SK-N-SH (cell line): ENCODE results near the gene CD101. TPM values are rescaled to one million over a fixed set of nuclear protein-coding genes. Genes with fewer than 3 reads are reported as not detected.

Experiments used
- CTCF ChIA-PET: fragments of 300-600, 350-600 bp; formaldehyde crosslinking; extraction: SDS; loops from one replicate; lab custom pipeline; 2021; lab: Yijun Ruan, JAX
- POLR2A ChIA-PET: fragments of 350-600 bp; sonication (Branson Sonifier 250); formaldehyde crosslinking; extraction: SDS; loops from one replicate; lab custom pipeline; 2020; ENCODE audit warnings: antibody characterized with exemption, inconsistent platforms; lab: Yijun Ruan, JAX
- DNase-seq: peaks from one replicate; pipeline ENCODE4 v3.0.0; 2012
- H2AFZ ChIP-seq: fragments of 200-600 bp; sonication (generic); 2 replicates; pipeline ENCODE4 v1.8.1; 2016; ENCODE audit warnings: antibody characterized with exemption, mild to moderate bottlenecking, low read depth
- H3F3A ChIP-seq: fragments of 200-600 bp; sonication (generic); replicated peaks from 2 replicates; pipeline ENCODE3; 2016; ENCODE audit warnings: antibody characterized with exemption, mild to moderate bottlenecking; ENCODE audit not compliant: insufficient read depth
- H3K27ac ChIP-seq, 2 experiments: fragments of 200-500 bp in 1 of 2; fragments of 200-600 bp in 1 of 2; sonication (Bioruptor generic) in 1 of 2; sonication (generic), shearing (Covaris generic) in 1 of 2; 2 replicates each; pipeline versions ENCODE4 v1.5.1 to v1.6.1; 2014 to 2016; ENCODE audit warnings: low read depth in 2 of 2, inconsistent platforms in 1 of 2, low read length in 1 of 2, mild to moderate bottlenecking in 1 of 2, mixed read lengths in 1 of 2
- H3K27me3 ChIP-seq: fragments of 200-600 bp; sonication (generic), shearing (Covaris generic); 2 replicates; pipeline ENCODE4 v1.6.1; 2016; ENCODE audit warnings: mixed run types; ENCODE audit not compliant: insufficient read depth
- H3K36me3 ChIP-seq, 2 experiments: fragments of 200-500 bp in 1 of 2; fragments of 200-600 bp in 1 of 2; sonication (Bioruptor generic) in 1 of 2; sonication (generic) in 1 of 2; replicated peaks in 1 of 2; 2 replicates each; pipeline versions ENCODE3 to v1.5.1; 2014 to 2016; ENCODE audit warnings: low read length in 1 of 2, mild to moderate bottlenecking in 1 of 2; ENCODE audit not compliant: insufficient read depth in 2 of 2, control insufficient read depth in 1 of 2
- H3K4me1 ChIP-seq, 2 experiments: fragments of 200-500 bp in 1 of 2; fragments of 200-600 bp in 1 of 2; sonication (Bioruptor generic) in 1 of 2; sonication (generic), shearing (Covaris generic) in 1 of 2; 2 replicates each; pipeline versions ENCODE4 v1.5.1 to v1.6.1; 2014 to 2016; ENCODE audit warnings: low read depth in 1 of 2, low read length in 1 of 2, mixed run types in 1 of 2; ENCODE audit not compliant: insufficient read depth in 2 of 2, control insufficient read depth in 1 of 2
- H3K4me2 ChIP-seq: fragments of 200-600 bp; sonication (generic), shearing (Covaris generic); 2 replicates; pipeline ENCODE4 v1.6.1; 2017; ENCODE audit warnings: mixed run types
- H3K4me3 ChIP-seq, 2 experiments: fragments of 200-500 bp in 1 of 2; fragments of 200-600 bp in 1 of 2; sonication (Bioruptor generic) in 1 of 2; sonication (generic), shearing (Covaris generic) in 1 of 2; 2 replicates each; pipeline versions ENCODE4 v1.5.1 to v1.8.1; 2014 to 2016; ENCODE audit warnings: low read depth in 2 of 2, inconsistent platforms in 1 of 2, low read length in 1 of 2, mild to moderate bottlenecking in 1 of 2, mixed read lengths in 1 of 2, moderate library complexity in 1 of 2
- H3K79me2 ChIP-seq: fragments of 200-600 bp; sonication (generic); 2 replicates; pipeline ENCODE4 v1.8.1; 2017; ENCODE audit warnings: mild to moderate bottlenecking; ENCODE audit not compliant: insufficient read depth
- H3K9ac ChIP-seq: fragments of 200-600 bp; sonication (generic); 2 replicates; pipeline ENCODE4 v1.6.1; 2017; ENCODE audit warnings: mixed run types
- H3K9me2 ChIP-seq: fragments of 200-600 bp; sonication (generic); 2 replicates; pipeline ENCODE4 v1.6.1; 2017; ENCODE audit warnings: mixed run types
- H3K9me3 ChIP-seq: fragments of 200-600 bp; sonication (generic); 2 replicates; pipeline ENCODE4 v1.6.1; 2017; ENCODE audit warnings: mixed run types, mild to moderate bottlenecking, moderate library complexity
- H4K20me1 ChIP-seq: fragments of 200-600 bp; sonication (generic); 2 replicates; pipeline ENCODE4 v1.6.1; 2017; ENCODE audit warnings: mild to moderate bottlenecking, mixed run types; ENCODE audit not compliant: insufficient read depth
- ELF1 ChIP-seq: IDR thresholded peaks from 2 replicates; pipeline ENCODE4 v1.4.0; 2012
- EZH2phosphoT487 ChIP-seq: fragments of 200-600 bp; sonication (generic); IDR thresholded peaks from 2 replicates; pipeline ENCODE4 v1.6.1; 2017; ENCODE audit warnings: low read depth, mixed run types, mild to moderate bottlenecking, antibody characterized with exemption, moderate library complexity, borderline replicate concordance
- FOSL2 ChIP-seq: IDR thresholded peaks from 2 replicates; pipeline ENCODE4 v1.4.0; 2012; ENCODE audit warnings: low read depth, mild to moderate bottlenecking, moderate library complexity, borderline replicate concordance
- GATA2 ChIP-seq: sonication (generic); formaldehyde crosslinking; IDR thresholded peaks from 2 replicates; pipeline ENCODE4 v1.5.0; 2020; ENCODE audit warnings: mild to moderate bottlenecking, missing genetic modification reagents
- MAX ChIP-seq: IDR thresholded peaks from 2 replicates; pipeline ENCODE4 v1.4.0; 2012; ENCODE audit warnings: low read depth
- NFIC ChIP-seq: IDR thresholded peaks from 2 replicates; pipeline ENCODE4 v1.4.0; 2012; ENCODE audit warnings: borderline replicate concordance
- PBX3 ChIP-seq: IDR thresholded peaks from 2 replicates; pipeline ENCODE4; 2012
- POLR2AphosphoS5 ChIP-seq: IDR thresholded peaks from 2 replicates; pipeline ENCODE4 v1.6.1; 2012; ENCODE audit warnings: low read depth, low read length
- RCOR1 ChIP-seq: fragments of 150-350 bp; IDR thresholded peaks from 2 replicates; pipeline ENCODE4 v1.6.1; 2017; ENCODE audit warnings: antibody characterized with exemption, low read length
- REST ChIP-seq: IDR thresholded peaks from 2 replicates; pipeline ENCODE4 v1.6.1; 2012; ENCODE audit warnings: mild to moderate bottlenecking, low read depth, low read length, moderate library complexity
- RFX5 ChIP-seq: IDR thresholded peaks from 2 replicates; pipeline ENCODE4 v1.6.1; 2012; ENCODE audit warnings: mild to moderate bottlenecking, improper control_type of control experiment, low read length
- SIN3A ChIP-seq: IDR thresholded peaks from 2 replicates; pipeline ENCODE4 v1.6.1; 2012; ENCODE audit warnings: low read depth, mild to moderate bottlenecking, low read length, moderate library complexity, borderline replicate concordance
- SMC3 ChIP-seq: IDR thresholded peaks from 2 replicates; pipeline ENCODE4 v1.6.1; 2012; ENCODE audit warnings: low read depth, low read length, improper control_type of control experiment
- TAF1 ChIP-seq: IDR thresholded peaks from 2 replicates; pipeline ENCODE4 v1.6.1; 2012; ENCODE audit warnings: low read depth, mild to moderate bottlenecking, low read length, moderate library complexity, borderline replicate concordance
- TEAD4 ChIP-seq: IDR thresholded peaks from 2 replicates; pipeline ENCODE4 v1.4.0; 2012; ENCODE audit warnings: mild to moderate bottlenecking, borderline replicate concordance; ENCODE audit not compliant: insufficient read depth
- USF1 ChIP-seq: IDR thresholded peaks from 2 replicates; pipeline ENCODE4 v1.4.0; 2012; ENCODE audit warnings: low read depth, borderline replicate concordance
- USF2 ChIP-seq: fragments of 150-350 bp; IDR thresholded peaks from 2 replicates; pipeline ENCODE4 v1.6.1; 2017; ENCODE audit warnings: antibody characterized with exemption, low read length, low read depth, borderline replicate concordance
- ZBTB33 ChIP-seq: IDR thresholded peaks from 2 replicates; pipeline ENCODE4 v1.4.0; 2012; ENCODE audit warnings: low read depth, borderline replicate concordance
- WGBS: methylation state at CpG from one replicate; pipeline ENCODE4 v1.1.6; 2017; ENCODE audit warnings: low lambda C conversion rate; 5-methylcytosine and 5-hydroxymethylcytosine counted together
- polyA plus RNA-seq, 3 experiments: library from polyadenylated mRNA; depleted of rRNA; stranded (reverse); fragments of >200 nt; gene quantifications; 2 replicates each; pipeline ENCODE4 v1.2.3, GENCODE V29; 2012

Gene CD101
- polyA plus RNA-seq, 1 of the 3 experiments (the other 2 are of a cell fraction): 0.16 TPM

GRCh38 chr1:116991171-116991845 lies 10.3 kb upstream of the CD101 start:
- Histone ChIP-seq H2AFZ (no peak overlapping the region), H3K79me2 (no peaks in the 10 kb centered on the region), H4K20me1 (no peaks in the 10 kb centered on the region), H3K4me1 (no peaks in the 10 kb centered on the region), H3K9me2 (no peaks in the 10 kb centered on the region), H3K36me3 (no peaks in the 10 kb centered on the region), H3K27me3 (no peaks in the 10 kb centered on the region), H3K27ac (no peak overlapping the region), H3K9ac (no peak overlapping the region), H3K9me3 (no peaks in the 10 kb centered on the region), H3K4me2 (no peak overlapping the region), H3K4me3 (no peak overlapping the region), H3F3A (no peaks in the 10 kb centered on the region)
- ChIA-PET CTCF (no interaction called here), POLR2A (no interaction called here)
- no peak for DNase-seq
- WGBS: 88% methylated on average over 2 of the region's 2 CpGs
- TF ChIP-seq PBX3: no peak
- TF ChIP-seq EZH2phosphoT487: no peak
- TF ChIP-seq TAF1: no peak
- no peak for TF ChIP-seq USF2
- no peak for TF ChIP-seq USF1
- TF ChIP-seq TEAD4: no peak
- TF ChIP-seq POLR2AphosphoS5: no peak
- no peak for TF ChIP-seq GATA2 (CRISPR knock-in tag)
- TF ChIP-seq ZBTB33: no peak
- no peak for TF ChIP-seq MAX
- TF ChIP-seq SMC3: no peak
- no peak for TF ChIP-seq SIN3A
- TF ChIP-seq REST: no peak
- no peak for TF ChIP-seq RCOR1
- no peak for TF ChIP-seq FOSL2
- TF ChIP-seq NFIC: no peak
- TF ChIP-seq ELF1: no peak
- TF ChIP-seq RFX5: no peak
